Progenitor cell of endocrine pancreas (in vitro differentiated cells): ENCODE results near the gene AP5M1. TPM values are rescaled to one million over a fixed set of nuclear protein-coding genes. Genes with fewer than 3 reads are reported as not detected.
A peak's percentile ranks its signal among the peaks of the same experiment; 100 is the strongest.
"Not testable (repeated sequence)": the region's sequence is repeated elsewhere in the genome, so short reads cannot be mapped to it uniquely, and the experiment has no call there.

Source experiments
- DNase-seq: peaks from one replicate; pipeline ENCODE4 v3.0.0; 2021; ENCODE audit warnings: low spot score; ENCODE audit not compliant: unreplicated experiment
- H3K27ac Mint-ChIP-seq: 2 replicates; pipeline ENCODE4 v1.8.0; 2021; ENCODE audit warnings: mild to moderate bottlenecking, moderate library complexity, mixed read lengths
- H3K27me3 Mint-ChIP-seq: 2 replicates; pipeline ENCODE4 v1.8.0; 2021; ENCODE audit warnings: mixed read lengths
- H3K36me3 Mint-ChIP-seq: 2 replicates; pipeline ENCODE4 v1.8.0; 2022; ENCODE audit warnings: mixed read lengths; ENCODE audit not compliant: insufficient read depth
- H3K4me1 Mint-ChIP-seq: 2 replicates; pipeline ENCODE4 v1.8.0; 2021; ENCODE audit warnings: low read depth, mixed read lengths
- H3K4me3 Mint-ChIP-seq: 2 replicates; pipeline ENCODE4 v1.8.0; 2021; ENCODE audit warnings: low read depth, mild to moderate bottlenecking, moderate library complexity, mixed read lengths
- H3K9me3 Mint-ChIP-seq: 2 replicates; pipeline ENCODE4 v1.8.0; 2021; ENCODE audit warnings: low read depth, mixed read lengths
- CTCF ChIP-seq: fragments of 200-600 bp; sonication (generic); IDR thresholded peaks from one replicate; pipeline ENCODE4 v1.5.0; 2021; ENCODE audit warnings: antibody characterized with exemption, mild to moderate bottlenecking; ENCODE audit not compliant: unreplicated experiment
- total RNA-seq: library from RNA; stranded (reverse); gene quantifications from 2 replicates; pipeline ENCODE4 v1.2.1, GENCODE V29; 2021

The AP5M1 gene
- total RNA-seq, 1 donor from 2014 or later: 48.1 TPM

GRCh38 chr14:57329833-57330232 lies 61.1 kb downstream of the AP5M1 start:
- no peaks in the 10 kb centered on the region for H3K27me3 Mint-ChIP-seq
- TF ChIP-seq CTCF: no peak
- no peak overlapping the region for H3K4me3 Mint-ChIP-seq
- H3K36me3 Mint-ChIP-seq: peaks cover 6% of the 10 kb centered on the region
- no peak overlapping the region for H3K27ac Mint-ChIP-seq
- no peak for DNase-seq
- H3K4me1 Mint-ChIP-seq: no peaks in the 10 kb centered on the region
- peaks cover 17% of the 10 kb centered on the region for H3K9me3 Mint-ChIP-seq

GRCh38 chr14:57332475-57332874 lies 63.7 kb downstream of the AP5M1 start:
- DNase-seq, H3K4me3 Mint-ChIP-seq, H3K36me3 Mint-ChIP-seq, H3K27me3 Mint-ChIP-seq, H3K27ac Mint-ChIP-seq, H3K4me1 Mint-ChIP-seq: not testable (repeated sequence)
- peaks cover 24% of the 10 kb centered on the region for H3K9me3 Mint-ChIP-seq

DNA sequence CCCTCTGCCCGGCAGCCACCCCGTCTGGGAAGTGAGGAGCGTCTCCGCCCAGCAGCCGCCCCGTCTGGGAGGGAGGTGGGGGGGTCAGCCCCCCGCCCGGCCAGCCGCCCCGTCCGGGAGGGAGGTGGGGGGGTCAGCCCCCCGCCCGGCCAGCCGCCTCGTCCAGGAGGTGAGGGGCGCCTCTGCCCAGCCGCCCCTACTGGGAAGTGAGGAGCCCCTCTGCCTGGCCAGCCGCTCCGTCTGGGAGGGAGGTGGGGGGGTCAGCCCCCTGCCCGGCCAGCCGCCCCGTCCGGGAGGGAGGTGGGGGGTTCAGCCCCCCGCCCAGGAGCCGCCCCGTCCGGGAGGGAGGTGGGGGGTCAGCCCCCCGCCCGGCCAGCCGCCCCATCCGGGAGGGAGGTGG lies 65.0 kb downstream of the AP5M1 start:
- DNase-seq, H3K4me3 Mint-ChIP-seq, H3K4me1 Mint-ChIP-seq, H3K36me3 Mint-ChIP-seq, H3K27me3 Mint-ChIP-seq, H3K27ac Mint-ChIP-seq: not testable (repeated sequence)
- H3K9me3 Mint-ChIP-seq: peaks cover 24% of the 10 kb centered on the region

DNA sequence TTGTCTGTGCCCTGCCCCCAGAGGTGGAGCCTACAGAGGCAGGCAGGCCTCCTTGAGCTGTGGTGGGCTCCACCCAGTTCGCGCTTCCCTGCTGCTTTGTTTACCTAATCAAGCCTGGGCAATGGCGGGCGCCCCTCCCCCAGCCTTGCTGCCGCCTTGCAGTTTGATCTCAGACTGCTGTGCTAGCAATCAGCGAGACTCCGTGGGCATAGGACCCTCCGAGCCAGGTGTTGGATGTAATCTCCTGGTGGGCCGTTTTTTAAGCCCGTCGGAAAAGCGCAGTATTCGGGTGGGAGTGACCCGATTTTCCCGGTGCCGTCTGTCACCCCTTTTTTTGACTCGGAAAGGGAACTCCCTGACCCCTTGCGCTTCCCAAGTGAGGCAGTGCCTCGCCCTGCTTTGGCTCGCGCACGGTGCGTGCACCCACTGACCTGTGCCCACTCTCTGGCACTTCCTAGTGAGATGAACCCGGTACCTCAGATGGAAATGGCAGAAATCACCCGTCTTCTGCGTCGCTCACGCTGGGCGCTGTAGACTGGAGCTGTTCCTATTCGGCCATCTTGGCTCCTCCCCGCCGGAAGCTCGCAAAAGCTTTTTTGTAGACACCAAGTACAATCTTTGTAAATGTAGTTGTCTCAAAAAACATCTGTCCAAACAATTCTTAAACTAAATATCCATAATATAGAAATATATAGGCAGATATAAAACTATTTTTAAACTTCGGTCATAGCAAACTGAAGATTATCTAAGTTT lies 75.0 kb downstream of the AP5M1 start:
- peak overlapping the region; percentile 80 for H3K27ac Mint-ChIP-seq
- H3K9me3 Mint-ChIP-seq, DNase-seq, H3K36me3 Mint-ChIP-seq, H3K27me3 Mint-ChIP-seq: not testable (repeated sequence)
- peaks cover 11% of the 10 kb centered on the region for H3K4me1 Mint-ChIP-seq
- peak overlapping the region; percentile 59 for H3K4me3 Mint-ChIP-seq

DNA sequence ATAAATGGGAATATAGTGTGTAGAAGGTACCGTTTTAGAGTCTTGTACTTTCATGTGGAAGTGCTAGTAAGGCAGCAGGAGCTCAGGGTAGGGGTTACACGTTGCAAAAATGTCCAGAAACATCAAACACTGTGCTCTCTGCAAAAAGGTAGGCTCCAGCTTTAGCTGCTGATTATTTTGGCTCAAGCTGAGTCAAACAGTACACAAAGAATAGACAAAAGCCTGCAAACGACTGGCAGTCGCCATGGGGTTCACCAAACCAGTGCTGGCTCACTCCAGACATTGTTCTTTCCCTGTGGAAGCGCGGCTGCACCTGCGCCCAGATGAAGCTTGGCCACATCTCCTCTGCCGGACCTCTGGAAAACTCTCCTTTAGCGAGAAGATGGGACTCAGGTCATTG lies 76.3 kb downstream of the AP5M1 start:
- H3K27ac Mint-ChIP-seq: peak overlapping the region; percentile 10
- no peak for DNase-seq
- no peak overlapping the region for H3K4me3 Mint-ChIP-seq
- no peak for TF ChIP-seq CTCF
- no peaks in the 10 kb centered on the region for H3K9me3 Mint-ChIP-seq
- peaks cover 11% of the 10 kb centered on the region for H3K4me1 Mint-ChIP-seq
- H3K36me3 Mint-ChIP-seq: no peaks in the 10 kb centered on the region
- no peaks in the 10 kb centered on the region for H3K27me3 Mint-ChIP-seq

- Mint-ChIP-seq H3K4me1 (peaks cover 11% of the 10 kb centered on the region), H3K27me3 (no peaks in the 10 kb centered on the region), H3K27ac (peak overlapping the region; percentile 22), H3K36me3 (no peaks in the 10 kb centered on the region), H3K9me3 (no peaks in the 10 kb centered on the region), H3K4me3 (no peak overlapping the region)
- no peak for DNase-seq
- TF ChIP-seq CTCF: no peak
Measured at GRCh38 chr14:57346741-57347140, 78.0 kb downstream of the AP5M1 start.

Other genes with a start within 250 kb of the AP5M1 start
- 88.8 and 88.9 TPM in 2 replicates for gene EXOC5, start 66 bp upstream of the AP5M1 start, total RNA-seq
- 21.4 and 24.2 TPM in 2 replicates for gene NAA30, start 121.6 kb downstream of the AP5M1 start, total RNA-seq
- gene CCDC198, start 224.9 kb downstream of the AP5M1 start, total RNA-seq: 150 and 178 TPM in 2 replicates